ENCODE measurements around the gene ERMN. TPM values are rescaled to one million over a fixed set of nuclear protein-coding genes. Genes with fewer than 3 reads are reported as not detected.

The ERMN gene
- total RNA-seq, 2 experiments from 2014 or later: 0.87 to 1.3 TPM

DNA sequence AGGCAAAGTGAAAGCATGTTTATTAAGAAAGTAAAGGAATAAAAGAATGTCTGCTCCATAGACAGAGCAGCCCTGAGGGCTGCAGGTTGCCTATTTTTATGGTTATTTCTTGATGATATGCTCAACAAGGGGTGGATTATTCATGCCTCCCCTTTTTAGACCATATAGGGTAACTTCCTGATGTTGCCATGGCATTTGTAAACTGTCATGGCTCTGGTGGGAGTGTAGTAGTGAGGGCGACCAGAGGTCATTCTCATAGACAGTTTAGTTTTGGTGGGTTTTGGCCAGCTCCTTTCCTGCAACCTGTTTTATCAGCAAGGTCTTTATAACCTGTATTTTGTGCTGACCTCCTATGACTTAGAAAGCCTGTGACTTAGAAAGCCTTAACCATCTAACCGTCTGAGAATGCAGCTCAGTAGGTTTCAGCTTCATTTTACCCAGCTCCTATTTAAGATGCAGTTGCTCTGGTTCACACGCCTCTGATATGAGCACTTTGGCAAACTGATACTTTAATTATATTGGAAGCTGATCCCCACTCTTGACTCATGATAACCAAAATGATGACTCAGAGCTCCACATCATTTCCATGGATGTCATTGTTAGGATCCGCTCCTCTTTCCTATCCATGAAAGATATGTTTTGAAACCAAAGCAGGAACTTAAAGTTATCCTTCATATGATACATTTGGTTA, 14.5 kb upstream of the ERMN start:
- CTCF ChIA-PET: interaction anchor here (7.3 kb wide), 1 partner anchor 15 kb away, joined by 131 read pairs; the partner anchor contains the start of gene ERMN
- intact Hi-C loops (cut with micrococcal nuclease): no loop called here
- H3K4me1 Mint-ChIP-seq (ENCODE audit: low read depth): peaks cover 27% of the 10 kb centered on the region
- H3K27ac Mint-ChIP-seq: no peak overlapping the region
- H3K9me3 Mint-ChIP-seq: peaks cover 35% of the 10 kb centered on the region
- H3K36me3 Mint-ChIP-seq (ENCODE audit: low read depth): peaks cover 44% of the 10 kb centered on the region
- TF ChIP-seq, protein P1, sequence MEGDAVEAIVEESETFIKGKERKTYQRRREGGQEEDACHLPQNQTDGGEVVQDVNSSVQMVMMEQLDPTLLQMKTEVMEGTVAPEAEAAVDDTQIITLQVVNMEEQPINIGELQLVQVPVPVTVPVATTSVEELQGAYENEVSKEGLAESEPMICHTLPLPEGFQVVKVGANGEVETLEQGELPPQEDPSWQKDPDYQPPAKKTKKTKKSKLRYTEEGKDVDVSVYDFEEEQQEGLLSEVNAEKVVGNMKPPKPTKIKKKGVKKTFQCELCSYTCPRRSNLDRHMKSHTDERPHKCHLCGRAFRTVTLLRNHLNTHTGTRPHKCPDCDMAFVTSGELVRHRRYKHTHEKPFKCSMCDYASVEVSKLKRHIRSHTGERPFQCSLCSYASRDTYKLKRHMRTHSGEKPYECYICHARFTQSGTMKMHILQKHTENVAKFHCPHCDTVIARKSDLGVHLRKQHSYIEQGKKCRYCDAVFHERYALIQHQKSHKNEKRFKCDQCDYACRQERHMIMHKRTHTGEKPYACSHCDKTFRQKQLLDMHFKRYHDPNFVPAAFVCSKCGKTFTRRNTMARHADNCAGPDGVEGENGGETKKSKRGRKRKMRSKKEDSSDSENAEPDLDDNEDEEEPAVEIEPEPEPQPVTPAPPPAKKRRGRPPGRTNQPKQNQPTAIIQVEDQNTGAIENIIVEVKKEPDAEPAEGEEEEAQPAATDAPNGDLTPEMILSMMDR (IDR thresholded peaks at IDR 0.05): no peak
- H3K4me3 Mint-ChIP-seq: no peak overlapping the region
- no peaks in the 10 kb centered on the region for H3K27me3 Mint-ChIP-seq
- no peak for DNase-seq
- no peak for ATAC-seq
- POLR2A ChIA-PET: no interaction called here

DNA sequence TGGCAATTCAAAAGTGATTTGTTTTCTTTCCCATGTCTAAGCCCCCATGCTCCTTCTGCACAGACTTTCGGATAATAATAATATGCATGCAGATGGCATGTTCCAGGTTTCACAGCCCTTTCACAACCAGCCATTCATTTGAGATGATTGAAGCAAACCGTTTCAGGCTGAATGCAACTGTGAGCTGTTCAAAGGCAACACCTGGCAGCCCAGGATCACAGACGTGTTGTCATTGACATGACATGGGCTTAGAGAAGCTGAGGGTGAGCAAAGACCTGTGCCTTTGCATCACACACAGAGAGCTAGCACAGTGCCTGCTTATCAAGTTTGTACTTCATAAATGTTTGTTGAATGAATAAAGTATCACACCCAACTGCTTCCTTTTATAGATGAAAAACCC, 12.4 kb upstream of the ERMN start:
- POLR2A ChIA-PET: interaction anchor here (5.4 kb wide), 1 partner anchor 76 kb away, joined by 52 read pairs; no protein-coding TSS in a partner anchor
- Mint-ChIP-seq H3K36me3 (ENCODE audit: low read depth) (peaks cover 27% of the 10 kb centered on the region), H3K4me1 (ENCODE audit: low read depth) (peaks cover 48% of the 10 kb centered on the region), H3K9me3 (peaks cover 16% of the 10 kb centered on the region), H3K4me3 (no peak overlapping the region), H3K27me3 (no peaks in the 10 kb centered on the region), H3K27ac (no peak overlapping the region)
- TF ChIP-seq, protein P1 (IDR thresholded peaks at IDR 0.05): no peak
- DNase-seq: no peak
- ATAC-seq: no peak
- intact Hi-C loops (cut with micrococcal nuclease): no loop called here
- CTCF ChIA-PET: interaction anchor here (1.2 to 13.1 kb wide), 10 partner anchors 9 to 75 kb away, joined by 4 to 172 read pairs (median 35); partner anchors contain the start of gene ERMN

DNA sequence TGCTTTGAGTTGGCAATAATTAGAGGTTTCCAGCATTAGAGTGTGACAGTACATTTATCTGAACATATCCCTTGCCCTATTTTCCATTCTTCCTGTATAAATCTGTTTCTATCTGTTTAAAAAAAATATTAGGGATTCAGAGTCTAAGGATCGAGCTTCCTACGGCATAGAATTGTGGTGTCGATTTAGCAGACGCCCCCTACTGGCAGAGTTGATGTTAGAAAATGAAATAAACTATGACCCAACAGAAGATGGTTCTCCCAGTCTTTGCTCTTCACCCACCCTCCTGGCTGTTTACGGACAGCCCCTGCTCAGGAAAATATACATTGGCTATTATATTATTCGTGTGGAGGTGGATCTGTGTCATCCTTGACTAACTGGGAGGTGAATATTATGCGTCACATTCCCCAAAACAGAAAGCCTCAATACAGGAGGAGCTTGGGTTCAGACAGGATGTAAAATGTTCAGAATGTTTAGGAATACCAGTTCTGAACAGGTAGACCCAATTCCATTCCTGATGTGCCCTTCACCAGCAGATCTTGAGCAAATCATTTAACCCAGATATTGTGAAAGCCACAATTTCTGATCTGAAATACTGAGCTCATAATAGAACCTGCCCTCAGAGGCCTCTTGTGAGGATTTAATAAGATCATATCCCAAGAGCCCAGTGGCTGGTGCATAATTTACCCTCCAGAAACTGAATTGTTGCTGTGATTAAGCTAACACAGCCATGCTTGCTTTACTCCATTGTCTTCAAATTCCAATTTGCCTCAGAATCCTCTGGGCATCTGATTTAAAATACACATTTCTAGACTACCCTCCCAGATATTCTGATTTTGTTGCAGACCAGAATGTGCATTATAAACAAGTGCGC, 10.8 kb upstream of the ERMN start:
- ChIA-PET POLR2A (interaction anchor here (0.7 to 5.4 kb wide), 10 partner anchors 9 to 291 kb away, joined by 3 to 52 read pairs (median 4); no protein-coding TSS in a partner anchor), CTCF (interaction anchor here (0.7 to 13.1 kb wide), 45 partner anchors 11 to 659 kb away, joined by 3 to 172 read pairs (median 6); partner anchors contain the start of gene ERMN)
- intact Hi-C loops (cut with micrococcal nuclease): no loop called here
- no peak for ATAC-seq
- peaks cover 11% of the 10 kb centered on the region for H3K36me3 Mint-ChIP-seq (ENCODE audit: low read depth)
- peak overlapping the region; percentile 14 for H3K27ac Mint-ChIP-seq
- peak overlapping the region; percentile 42 for H3K4me3 Mint-ChIP-seq
- peaks cover 1% of the 10 kb centered on the region for H3K9me3 Mint-ChIP-seq
- TF ChIP-seq, protein P1 (IDR thresholded peaks at IDR 0.05): peak; percentile 91
- H3K4me1 Mint-ChIP-seq (ENCODE audit: low read depth): peaks cover 63% of the 10 kb centered on the region
- no peaks in the 10 kb centered on the region for H3K27me3 Mint-ChIP-seq
- DNase-seq: peak; percentile 69

DNA sequence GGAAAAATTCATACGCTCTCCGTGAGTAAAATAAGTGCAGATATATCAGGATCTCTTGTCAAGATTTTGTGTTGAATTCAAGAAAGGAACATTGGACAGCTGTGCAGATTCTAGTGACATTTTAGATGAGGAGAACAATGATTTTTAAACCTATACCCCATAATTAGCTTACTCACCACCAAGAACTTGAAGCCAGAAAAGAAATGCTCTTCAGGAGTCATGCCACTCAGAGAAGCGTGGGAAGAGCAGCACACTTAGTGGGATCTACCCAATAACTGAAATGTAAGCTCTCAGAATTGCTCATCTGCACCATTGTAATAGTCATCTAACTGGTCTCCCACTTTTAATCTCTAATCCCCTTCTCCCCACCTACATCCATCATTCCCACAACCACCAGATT, 9.2 kb upstream of the ERMN start:
- H3K27me3 Mint-ChIP-seq: no peaks in the 10 kb centered on the region
- H3K4me1 Mint-ChIP-seq (ENCODE audit: low read depth): peaks cover 74% of the 10 kb centered on the region
- POLR2A ChIA-PET: interaction anchor here (0.8 to 5.4 kb wide), 7 partner anchors 27 to 97 kb away, joined by 3 to 52 read pairs (median 3); no protein-coding TSS in a partner anchor
- CTCF ChIA-PET: interaction anchor here (0.6 to 13.1 kb wide), 26 partner anchors 10 to 545 kb away, joined by 3 to 172 read pairs (median 8); partner anchors contain the start of gene ERMN
- H3K27ac Mint-ChIP-seq: peak overlapping the region; percentile 70
- intact Hi-C loops (cut with micrococcal nuclease): no loop called here
- DNase-seq (no peak), ATAC-seq (no peak)
- peak overlapping the region; percentile 31 for H3K4me3 Mint-ChIP-seq
- TF ChIP-seq, protein P1 (IDR thresholded peaks at IDR 0.05): no peak
- no peaks in the 10 kb centered on the region for H3K9me3 Mint-ChIP-seq
- peaks cover 7% of the 10 kb centered on the region for H3K36me3 Mint-ChIP-seq (ENCODE audit: low read depth)

Data from activated CD8-positive, alpha-beta T cell treated with anti-CD3 and anti-CD28 coated beads for 36 hours (primary cell).